HG03066 (cell line): ENCODE data around the gene KCNN3.

Experiments
- ATAC-seq: cut with Tn5 transposase; IDR thresholded peaks from one replicate; pipeline ENCODE4 v1.9.1; 2021; ENCODE audit warnings: low read depth; ENCODE audit not compliant: unreplicated experiment

The KCNN3 gene

GRCh38 chr1:154739654-154740053 is 130.4 kb downstream of the KCNN3 start:
- no peak for ATAC-seq

GRCh38 chr1:154736841-154737240 is 133.2 kb downstream of the KCNN3 start:
- ATAC-seq: no peak

GRCh38 chr1:154735804-154736168 is 134.3 kb downstream of the KCNN3 start:
- no peak for ATAC-seq

DNA sequence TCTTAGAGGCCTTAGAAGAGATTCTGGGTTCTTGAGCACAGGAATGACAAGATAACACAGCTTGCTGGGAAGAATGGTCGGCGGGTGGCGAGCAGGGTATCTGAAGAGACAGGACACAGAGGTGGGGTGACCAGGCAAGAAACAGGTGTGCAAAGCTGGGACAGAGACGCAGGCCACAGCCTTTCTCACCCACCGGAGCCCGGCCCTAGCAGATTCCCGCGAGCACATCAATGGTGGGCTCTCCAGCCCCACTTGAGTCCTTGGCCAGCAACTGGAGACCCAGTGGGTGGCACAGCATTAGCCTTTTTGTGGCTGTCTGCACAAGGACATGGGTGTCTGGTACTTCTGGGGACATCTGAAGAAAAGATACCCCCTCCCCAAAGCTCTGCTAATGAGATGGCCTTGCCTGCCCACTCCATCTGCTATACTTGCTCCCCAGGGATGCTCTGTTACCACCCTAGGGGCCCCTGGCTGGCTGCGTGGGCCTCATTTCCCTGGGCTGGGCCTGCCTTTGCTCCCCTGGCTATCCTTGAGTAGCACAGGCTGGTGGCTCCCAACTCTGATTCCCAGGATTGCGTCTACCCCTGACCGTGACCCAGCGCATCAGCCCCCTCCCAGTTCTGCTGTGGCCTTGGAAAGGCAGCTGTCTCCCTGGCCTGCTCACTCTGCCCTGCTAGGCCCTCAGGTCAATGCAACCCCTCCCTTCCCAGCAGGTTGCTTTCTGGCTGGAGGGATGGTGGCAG is 134.8 kb downstream of the KCNN3 start:
- ATAC-seq: no peak

GRCh38 chr1:154733621-154734020 is 136.5 kb downstream of the KCNN3 start:
- ATAC-seq: no peak

DNA sequence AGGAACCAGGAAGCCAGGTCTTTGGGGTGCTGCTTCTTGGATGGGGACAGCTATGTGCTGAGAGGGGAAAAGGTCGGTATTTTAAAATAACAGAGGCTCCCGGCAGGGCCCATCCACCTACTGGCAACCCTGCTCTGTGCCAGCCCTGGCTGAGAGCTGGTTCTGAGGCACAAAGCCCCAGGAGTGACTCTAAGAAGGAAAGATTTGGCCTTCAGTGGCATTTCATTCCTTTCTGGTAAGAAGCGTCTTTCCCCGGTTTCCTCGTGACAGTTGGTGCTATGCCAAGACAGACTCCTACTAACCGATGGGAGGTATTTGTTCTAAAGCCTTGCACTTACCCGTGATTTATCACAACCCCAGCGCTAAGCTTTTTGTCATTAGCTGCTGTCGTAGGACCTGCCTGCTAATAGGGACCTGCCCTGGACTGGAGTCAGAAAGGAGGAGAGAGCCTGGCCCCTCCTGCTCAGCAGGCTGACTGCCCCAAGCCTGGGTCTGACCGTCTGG is 139.0 kb downstream of the KCNN3 start:
- ATAC-seq: no peak

GRCh38 chr1:154730259-154730658 is 139.8 kb downstream of the KCNN3 start:
- no peak for ATAC-seq

DNA sequence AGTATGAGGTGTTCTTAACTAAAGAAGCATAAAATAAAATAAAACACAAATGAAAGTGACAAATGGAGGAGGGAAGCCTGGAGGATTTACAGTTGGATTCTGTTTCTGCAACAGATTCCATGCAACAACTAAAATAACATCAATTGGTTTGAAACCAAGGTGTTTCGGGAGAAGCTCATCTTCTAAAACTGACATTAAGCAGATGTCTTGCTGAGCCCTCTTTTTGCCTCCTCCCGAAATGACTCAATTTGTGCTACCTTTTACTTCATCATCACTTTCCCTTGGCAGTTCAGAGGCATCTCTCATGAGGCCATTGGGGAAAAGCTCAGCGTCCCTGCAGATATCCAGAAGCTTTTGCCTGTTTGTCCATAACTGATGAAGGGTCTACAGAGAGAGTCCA is 140.5 kb downstream of the KCNN3 start:
- ATAC-seq: no peak

- no peak for ATAC-seq
These were observed 141.0 kb downstream of the KCNN3 start for GRCh38 chr1:154729031-154729442.

- ATAC-seq: no peak
These were observed 143.0 kb downstream of the KCNN3 start for GRCh38 chr1:154726896-154727753.

DNA sequence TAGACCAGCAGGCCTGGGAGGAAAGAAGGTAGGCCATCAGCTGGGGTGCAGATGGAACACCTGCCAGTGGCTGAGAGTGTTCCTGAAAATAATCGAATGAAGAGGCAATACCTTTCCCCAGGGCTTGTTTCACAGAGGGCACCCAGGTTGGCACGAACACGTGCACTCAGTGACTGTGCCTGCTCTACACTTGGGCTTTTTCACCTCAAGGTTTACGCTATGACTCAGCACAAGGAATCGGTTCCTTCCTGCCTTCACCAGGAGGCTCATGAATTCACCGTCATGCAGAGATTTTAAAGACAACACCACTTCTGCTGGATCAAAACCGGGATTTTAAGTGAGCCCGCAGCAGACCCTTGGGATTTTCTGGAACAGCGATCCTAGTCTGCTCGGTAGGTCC is 143.6 kb downstream of the KCNN3 start:
- no peak for ATAC-seq

DNA sequence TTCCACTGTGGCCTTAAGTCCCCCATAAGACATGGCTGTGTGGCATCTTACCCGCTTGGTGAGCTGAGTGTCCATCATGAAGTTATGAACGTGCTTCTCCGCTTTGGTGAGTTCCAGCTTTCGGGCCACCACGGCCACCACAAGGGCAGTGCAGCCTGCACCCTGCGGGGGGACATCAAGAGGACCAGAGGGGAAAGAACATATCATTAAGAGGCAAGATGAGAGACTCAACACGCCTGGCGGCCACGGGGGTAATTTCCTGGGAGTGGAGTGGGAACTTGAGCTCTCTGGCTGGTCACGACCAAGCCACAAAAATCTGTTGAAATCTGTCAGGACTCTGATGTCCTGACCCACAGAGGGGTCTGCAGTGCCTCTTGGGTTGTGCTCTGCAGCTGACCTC is 144.2 kb downstream of the KCNN3 start:
- ATAC-seq: no peak

GRCh38 chr1:154720328-154721297 is 149.5 kb downstream of the KCNN3 start:
- ATAC-seq: no peak

DNA sequence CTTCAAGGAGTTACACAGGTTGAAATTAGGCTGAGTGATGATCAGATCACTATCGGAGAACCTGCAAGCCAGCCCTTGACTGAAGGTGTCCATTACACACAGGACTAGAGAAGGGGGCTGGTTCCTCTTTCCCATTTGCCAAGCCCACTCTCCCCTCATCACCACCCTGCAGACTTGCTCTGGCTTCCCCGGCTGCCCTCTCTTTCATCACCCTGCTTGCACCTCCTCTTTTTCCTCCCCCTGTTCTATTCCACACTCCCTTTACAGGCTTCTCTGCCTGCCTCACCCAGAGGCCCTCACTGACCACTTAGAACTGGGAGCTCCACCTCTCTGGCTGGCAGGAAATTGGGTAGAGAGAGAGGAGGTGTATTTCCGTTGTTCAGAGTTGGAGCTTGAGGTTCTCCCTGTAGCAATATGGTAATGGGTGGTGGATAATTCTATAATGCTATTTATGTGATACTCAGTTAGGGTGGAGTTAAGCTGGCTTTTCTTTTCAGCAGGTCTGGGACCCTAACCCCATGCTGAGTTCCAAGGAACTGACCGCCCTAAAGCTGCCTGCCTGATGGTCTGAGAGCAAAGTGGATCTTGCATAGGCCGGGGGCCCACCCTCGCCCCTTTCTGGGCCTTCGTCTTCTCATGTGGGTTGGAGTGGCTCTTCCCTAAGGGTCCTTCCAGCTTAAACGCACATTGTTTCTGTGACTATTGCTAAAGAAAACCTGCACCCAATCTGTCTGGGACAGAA is 150.3 kb downstream of the KCNN3 start:
- no peak for ATAC-seq

GRCh38 chr1:154718566-154718965 is 151.5 kb downstream of the KCNN3 start:
- no peak for ATAC-seq

- ATAC-seq: no peak
These were observed 152.6 kb downstream of the KCNN3 start for GRCh38 chr1:154717528-154717924.

GRCh38 chr1:154716614-154717527 is 153.2 kb downstream of the KCNN3 start:
- ATAC-seq: no peak

- ATAC-seq: no peak
These were observed 154.1 kb downstream of the KCNN3 start for GRCh38 chr1:154716011-154716410.

DNA sequence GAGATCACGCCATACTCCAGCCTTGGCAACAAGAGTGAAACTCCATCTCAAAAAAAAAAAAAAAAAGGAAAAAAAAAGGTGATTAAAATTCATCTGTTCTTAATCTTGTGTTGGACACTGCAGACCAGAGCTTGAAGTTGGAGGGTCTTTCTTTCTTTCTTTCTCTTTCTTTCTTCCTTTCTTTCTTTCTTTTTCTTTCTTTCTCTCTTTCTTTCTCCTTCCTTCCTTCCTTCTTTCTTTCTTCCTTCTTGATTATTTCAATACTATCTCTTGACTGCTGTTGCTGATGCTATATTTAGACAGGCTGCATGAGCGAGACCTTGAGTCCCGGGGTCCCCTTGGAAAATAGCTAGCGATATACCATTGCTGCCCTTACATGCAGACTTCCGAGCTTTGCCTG is 154.7 kb downstream of the KCNN3 start:
- no peak for ATAC-seq
